GM12878 (cell line): ENCODE results near the gene PLXNA4. TPM values are rescaled to one million over a fixed set of nuclear protein-coding genes. Genes with fewer than 3 reads are reported as not detected.

Experiments
- ATAC-seq: fragments of 200-7000 bp; cut with Tn5 transposase; 3 replicates; pipeline ENCODE4 v1.9.1; 2020; ENCODE audit warnings: mild to moderate bottlenecking, moderate library complexity
- BruUV-seq: library from RNA; stranded (reverse); fragments of 400-500 nt; replicated peaks from 2 replicates; lab custom pipeline; 2021; lab: Mats Ljungman, UMichigan
- CTCF ChIA-PET: fragments of 300-600 bp; sonication (Branson Sonifier 250); formaldehyde crosslinking; extraction: SDS; loops from one replicate; lab custom pipeline; 2021; ENCODE audit warnings: inconsistent platforms; lab: Yijun Ruan, JAX
- POLR2A ChIA-PET: fragments of 350-600 bp; formaldehyde crosslinking; extraction: SDS; loops from one replicate; lab custom pipeline; 2021; ENCODE audit warnings: inconsistent platforms; lab: Charles Lee
- RAD21 ChIA-PET: fragments of 300-600 bp; sonication (Branson Sonifier 250); formaldehyde crosslinking; loops from one replicate; lab custom pipeline; 2023; ENCODE audit warnings: antibody characterized with exemption; ENCODE audit not compliant: unreplicated experiment; lab: Charles Lee
- SMC1A ChIA-PET: fragments of 300-600 bp; sonication (Branson Sonifier 250); formaldehyde crosslinking; loops from one replicate; lab custom pipeline; 2023; ENCODE audit not compliant: unreplicated experiment, uncharacterized antibody; lab: Charles Lee
- DNase-seq: peaks from one replicate; pipeline ENCODE4 v3.0.0-alpha.2; 2011; ENCODE audit warnings: low read depth, low spot score
- FAIRE-seq: peaks from 3 replicates; lab custom pipeline; 2011; peaks lifted over from hg19 to GRCh38; lab: Jason Lieb, UNC
- H2AFZ ChIP-seq: 2 replicates; pipeline ENCODE4 v1.6.0; 2011; ENCODE audit warnings: low read depth, low read length, control low read depth; ENCODE audit not compliant: control insufficient read depth
- H3K27ac ChIP-seq: 2 replicates; pipeline ENCODE4 v1.5.1; 2011; ENCODE audit warnings: control low read depth; ENCODE audit not compliant: control insufficient read depth, insufficient read depth
- H3K27me3 ChIP-seq, 2 experiments: replicated peaks in 1 of 2; 2 replicates each; pipeline versions ENCODE4 v1.6.0 to v1.6.1; 2011; ENCODE audit warnings: low read length in 1 of 2; ENCODE audit not compliant: control insufficient read depth in 2 of 2, insufficient read depth in 2 of 2
- H3K36me3 ChIP-seq, 2 experiments: 2 replicates each; pipeline ENCODE4 v1.5.1; 2011; ENCODE audit warnings: low read length in 1 of 2; ENCODE audit not compliant: control insufficient read depth in 2 of 2, insufficient read depth in 2 of 2
- H3K4me1 ChIP-seq: 2 replicates; pipeline ENCODE4 v1.6.1; 2011; ENCODE audit warnings: mild to moderate bottlenecking, low read length, moderate library complexity, mixed read lengths; ENCODE audit not compliant: control insufficient read depth, insufficient read depth
- H3K4me2 ChIP-seq: 2 replicates; pipeline ENCODE4 v1.6.0; 2011; ENCODE audit warnings: control low read depth; ENCODE audit not compliant: control insufficient read depth, insufficient read depth
- H3K4me3 ChIP-seq: fragments of 200-600 bp; sonication (generic); 2 replicates; pipeline ENCODE4 v1.5.1; 2016
- H3K79me2 ChIP-seq: 2 replicates; pipeline ENCODE4 v1.6.0; 2011; ENCODE audit warnings: low read length; ENCODE audit not compliant: control insufficient read depth, insufficient read depth
- H3K9ac ChIP-seq: 2 replicates; pipeline ENCODE4 v1.8.0; 2011; ENCODE audit warnings: low read length, control low read depth, mixed read lengths; ENCODE audit not compliant: control insufficient read depth, insufficient read depth
- H3K9me3 ChIP-seq: replicated peaks from 3 replicates; pipeline ENCODE4 v1.5.1; 2011; ENCODE audit warnings: mild to moderate bottlenecking, low read length; ENCODE audit not compliant: control insufficient read depth, insufficient read depth
- H4K20me1 ChIP-seq: 2 replicates; pipeline ENCODE4 v1.6.0; 2011; ENCODE audit not compliant: control insufficient read depth, insufficient read depth
- MEF2A ChIP-seq: IDR thresholded peaks from 2 replicates; pipeline ENCODE4 v1.6.1; 2011; ENCODE audit warnings: low read depth, mild to moderate bottlenecking, low read length, moderate library complexity; ENCODE audit not compliant: insufficient read depth
- NR2F1 ChIP-seq: fragments of 450-650 bp; conservative IDR thresholded peaks from 2 replicates; pipeline ENCODE4 v1.6.1; 2017; ENCODE audit warnings: mild to moderate bottlenecking
- PRDM15 ChIP-seq: fragments of 450-650 bp; formaldehyde crosslinking; IDR thresholded peaks from 2 replicates; pipeline ENCODE4 v1.4.0; 2020; ENCODE audit warnings: mild to moderate bottlenecking, moderate library complexity
- REST ChIP-seq: IDR thresholded peaks from 2 replicates; pipeline ENCODE4 v1.6.1; 2012; ENCODE audit warnings: mild to moderate bottlenecking, low read depth, low read length
- SREBF1 ChIP-seq: IDR thresholded peaks from 2 replicates; pipeline ENCODE4 v1.6.1; 2012; ENCODE audit warnings: mild to moderate bottlenecking, low read length
- STAT3 ChIP-seq: IDR thresholded peaks from 2 replicates; pipeline ENCODE4 v1.6.1; 2011; ENCODE audit warnings: low read depth, low read length, improper control_type of control experiment
- TAF1 ChIP-seq: IDR thresholded peaks from 2 replicates; pipeline ENCODE4 v1.6.1; 2011; ENCODE audit warnings: mild to moderate bottlenecking, low read depth, low read length, borderline replicate concordance
- TCF12 ChIP-seq: IDR thresholded peaks from 2 replicates; pipeline ENCODE4 v1.6.1; 2011; ENCODE audit warnings: low read depth, mild to moderate bottlenecking, low read length
- ZNF24 ChIP-seq: fragments of 450-650 bp; IDR thresholded peaks from 2 replicates; pipeline ENCODE4 v1.6.1; 2017; ENCODE audit warnings: antibody characterized with exemption, mild to moderate bottlenecking
- WGBS: methylation state at CpG from one replicate; pipeline ENCODE4 v1.1.6; 2016; ENCODE audit warnings: low lambda C conversion rate; ENCODE audit not compliant: insufficient replicate concordance, insufficient coverage; ENCODE audit errors: missing lambda C conversion rate; 5-methylcytosine and 5-hydroxymethylcytosine counted together
- in situ Hi-C: fragments of 300-500 bp; cut with MboI; formaldehyde crosslinking; loops from 9 replicates; pipeline ENCODE4 v1.14.3; 2018; ENCODE audit warnings: mixed read lengths
- intact Hi-C: fragments of 100-400 bp; cut with micrococcal nuclease; formaldehyde crosslinking; loops from one replicate; pipeline ENCODE4 v1.14.2; 2022; ENCODE audit not compliant: unreplicated experiment
- polyA plus RNA-seq, 11 experiments: library from polyadenylated mRNA; depleted of rRNA in 4 of 11; unstranded in 6 of 11; stranded (reverse) in 5 of 11; fragments of >200 nt; fragmentation: Nextera tagmentation in 4 of 11; fragmentation: Illumina TruSeq in 1 of 11; extraction: Ambion mirVana in 4 of 11; extraction: Trizol in 1 of 11; gene quantifications; 1 replicate in 1 of 11; 2 replicates in 10 of 11; pipeline versions ENCODE4 v1.2.1 to v1.2.3, GENCODE V29; 2011 to 2016; ENCODE audit warnings: inconsistent platforms in 2 of 11, missing spikeins in 2 of 11, low read depth in 1 of 11
- total RNA-seq, 4 experiments: library from RNA; depleted of rRNA in 3 of 4; stranded (reverse); fragments of >200 nt in 3 of 4; fragmentation: Illumina TruSeq in 1 of 4; extraction: Trizol in 1 of 4; gene quantifications; 2 replicates each; pipeline versions ENCODE4 v1.2.1 to v1.2.3, GENCODE V29; 2013 to 2021
- TF ChIP-seq, protein P1 (sequence below): fragments of 450-650 bp; IDR thresholded peaks from 2 replicates; pipeline ENCODE4 v1.6.1; 2014; ENCODE audit warnings: mild to moderate bottlenecking

PLXNA4 gene
- total and polyA plus RNA-seq, 10 of the 15 experiments (the other 5 are each of a cell fraction or from before 2014, with no cell fraction given): 0.03 TPM; not detected in 9

GRCh38 chr7:132350741-132351140 is 225.5 kb downstream of the PLXNA4 start:
- FAIRE-seq (no peak), ATAC-seq (no peak)
- Histone ChIP-seq H4K20me1 (no peaks in the 10 kb centered on the region), H3K9me3 (no peaks in the 10 kb centered on the region), H3K4me1 (no peaks in the 10 kb centered on the region), H3K4me3 (no peak overlapping the region), H3K36me3 (no peaks in the 10 kb centered on the region)
- POLR2A ChIA-PET: no interaction called here
- TF ChIP-seq MEF2A: no peak
- no peak for TF ChIP-seq TAF1
- no peak for TF ChIP-seq REST
- TF ChIP-seq STAT3: no peak
- TF ChIP-seq, all 136 proteins: peak for 0
- peaks cover 0 to 6% of the 10 kb centered on the region in 2 experiments; a peak in 3 of 4 replicates for H3K27me3 ChIP-seq
- ChIA-PET RAD21 (no interaction called here), CTCF (no interaction called here), SMC1A (no interaction called here)
- no peak for DNase-seq
- no peak overlapping the region for H3K9ac ChIP-seq
- H2AFZ ChIP-seq: no peak overlapping the region
- intact Hi-C loops: no loop called here
- no peak overlapping the region for H3K27ac ChIP-seq
- BruUV-seq: no TSS peak
- in situ Hi-C loops: no loop called here
- no peak overlapping the region for H3K4me2 ChIP-seq
- no peaks in the 10 kb centered on the region for H3K79me2 ChIP-seq

GRCh38 chr7:132349075-132349474 is 227.2 kb downstream of the PLXNA4 start:
- CTCF ChIA-PET: no interaction called here
- H3K9me3 ChIP-seq: no peaks in the 10 kb centered on the region
- no peak overlapping the region for H3K4me2 ChIP-seq
- DNase-seq (no peak), ATAC-seq (no peak), FAIRE-seq (no peak)
- H3K27me3 ChIP-seq: peaks cover 0 to 6% of the 10 kb centered on the region in 2 experiments; a peak in 3 of 4 replicates
- H3K9ac ChIP-seq: no peak overlapping the region
- H3K4me1 ChIP-seq: no peaks in the 10 kb centered on the region
- in situ Hi-C loops (no loop called here), intact Hi-C loops (no loop called here)
- TF ChIP-seq SREBF1 (no peak), TCF12 (no peak), NR2F1 (no peak), ZNF24 (no peak), PRDM15 (CRISPR knock-in tag) (no peak)
- TF ChIP-seq, protein P1, sequence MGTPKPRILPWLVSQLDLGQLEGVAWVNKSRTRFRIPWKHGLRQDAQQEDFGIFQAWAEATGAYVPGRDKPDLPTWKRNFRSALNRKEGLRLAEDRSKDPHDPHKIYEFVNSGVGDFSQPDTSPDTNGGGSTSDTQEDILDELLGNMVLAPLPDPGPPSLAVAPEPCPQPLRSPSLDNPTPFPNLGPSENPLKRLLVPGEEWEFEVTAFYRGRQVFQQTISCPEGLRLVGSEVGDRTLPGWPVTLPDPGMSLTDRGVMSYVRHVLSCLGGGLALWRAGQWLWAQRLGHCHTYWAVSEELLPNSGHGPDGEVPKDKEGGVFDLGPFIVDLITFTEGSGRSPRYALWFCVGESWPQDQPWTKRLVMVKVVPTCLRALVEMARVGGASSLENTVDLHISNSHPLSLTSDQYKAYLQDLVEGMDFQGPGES: no peak
- no peak overlapping the region for H3K27ac ChIP-seq
- H3K4me3 ChIP-seq: no peak overlapping the region
- RAD21 ChIA-PET: no interaction called here
- H3K79me2 ChIP-seq: no peaks in the 10 kb centered on the region
- no peaks in the 10 kb centered on the region for H4K20me1 ChIP-seq
- H3K36me3 ChIP-seq: no peaks in the 10 kb centered on the region
- WGBS: 0% methylated on average over 3 of the region's 3 CpGs
- POLR2A ChIA-PET: no interaction called here
- H2AFZ ChIP-seq: no peak overlapping the region
- SMC1A ChIA-PET: no interaction called here
- BruUV-seq: no TSS peak
